Medulla oblongata (tissue), 1 donor: ENCODE data around the gene RAD9B.
A peak's percentile ranks its signal among the peaks of the same experiment; 100 is the strongest.
"Not testable (repeated sequence)": the region's sequence is repeated elsewhere in the genome, so short reads cannot be mapped to it uniquely, and the experiment has no call there.

ENCODE experiments used
- DNase-seq: peaks from one replicate; pipeline ENCODE4 v3.0.0-alpha.2; 2015; ENCODE audit errors: extremely low spot score

Gene RAD9B

DNA sequence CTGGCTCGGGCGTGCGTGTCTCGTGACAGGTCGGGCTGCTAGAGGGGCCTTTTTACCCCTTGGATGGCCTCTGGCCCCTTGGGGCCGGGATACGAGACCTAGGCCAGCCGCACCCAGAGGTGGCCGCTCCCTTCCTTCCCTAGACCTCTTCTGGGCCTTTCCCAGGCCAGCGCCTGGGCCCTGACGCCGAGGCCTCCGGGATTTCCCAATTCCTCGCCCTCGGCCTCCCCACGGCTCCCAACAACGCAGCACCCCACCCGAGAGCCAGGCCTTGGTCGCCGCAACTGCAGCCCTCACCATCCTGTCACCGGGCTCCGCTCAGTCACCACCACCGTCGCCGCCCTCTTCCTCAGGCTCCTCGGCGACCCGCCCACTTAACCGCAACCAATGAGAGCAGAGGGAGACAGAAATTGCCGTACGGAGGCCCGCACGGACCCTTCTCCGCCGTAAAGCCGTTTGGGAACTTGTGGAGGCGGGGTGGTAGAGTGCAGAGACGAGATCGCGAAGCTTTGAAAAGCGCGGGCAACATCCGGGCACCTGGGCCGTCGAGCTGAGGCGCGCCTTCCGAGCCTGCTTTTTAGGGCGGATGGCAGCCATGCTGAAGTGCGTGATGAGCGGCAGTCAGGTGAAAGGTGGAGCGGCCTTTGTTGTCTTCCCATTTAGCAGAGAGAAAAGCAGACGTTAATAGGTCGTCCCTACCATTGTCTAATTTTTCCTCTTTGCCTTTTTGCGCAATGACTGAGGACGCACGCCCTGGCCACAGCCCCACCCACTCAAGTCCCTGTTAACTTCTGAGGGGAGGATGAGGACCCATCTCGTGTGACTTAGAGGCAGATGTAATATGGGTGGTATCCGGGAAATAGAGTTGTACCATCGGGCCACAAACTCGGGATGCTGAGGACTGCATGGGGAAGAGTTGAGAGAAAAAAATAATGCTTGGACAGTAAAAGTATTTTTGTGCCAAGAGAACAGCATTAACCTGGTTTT, at the start of gene RAD9B, which contains the start of gene VPS29:
Gene RAD9B (plus strand): TSS at position 580 of the 987 bp plus-strand sequence. CDS start 7 bp downstream, at position 587.
Gene VPS29 (minus strand): TSS at position 360 of the 987 bp plus-strand sequence. CDS start 60 bp downstream, at position 300.
- DNase-seq = peak; percentile 98

DNA sequence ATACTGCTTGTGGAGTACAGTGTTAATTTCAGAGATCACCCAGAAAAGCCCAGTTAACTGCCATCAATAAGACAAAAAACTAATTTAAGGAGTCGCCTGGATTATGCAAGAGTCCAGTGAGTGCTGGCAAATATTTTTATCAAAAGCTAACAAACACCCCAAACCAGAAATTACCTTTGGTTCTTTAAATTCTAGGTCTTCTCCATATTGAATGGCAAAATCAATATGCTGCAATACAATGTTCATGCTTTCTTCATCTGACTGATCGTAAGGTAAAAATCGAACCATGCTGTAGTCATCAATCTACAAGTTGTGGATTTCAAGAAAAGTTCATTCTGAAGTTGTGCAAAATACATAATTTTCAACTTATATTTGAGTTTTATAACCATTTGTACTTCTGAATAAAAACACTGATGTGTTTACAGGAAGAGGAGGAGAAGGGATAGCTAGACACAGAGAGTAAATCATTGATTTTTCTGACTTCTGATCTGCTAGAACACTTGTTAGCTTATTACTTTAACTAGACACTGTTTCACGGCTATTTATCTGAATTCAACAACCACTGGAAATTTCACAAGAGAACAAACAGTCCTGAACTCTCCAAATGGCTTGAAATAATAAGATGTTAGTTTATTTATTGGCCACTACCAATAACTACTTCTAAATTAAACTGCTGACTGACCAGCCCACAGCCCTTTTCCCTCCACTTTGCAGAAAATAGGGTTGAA, 48.4 kb upstream of the RAD9B start:
- no peak for DNase-seq

DNA sequence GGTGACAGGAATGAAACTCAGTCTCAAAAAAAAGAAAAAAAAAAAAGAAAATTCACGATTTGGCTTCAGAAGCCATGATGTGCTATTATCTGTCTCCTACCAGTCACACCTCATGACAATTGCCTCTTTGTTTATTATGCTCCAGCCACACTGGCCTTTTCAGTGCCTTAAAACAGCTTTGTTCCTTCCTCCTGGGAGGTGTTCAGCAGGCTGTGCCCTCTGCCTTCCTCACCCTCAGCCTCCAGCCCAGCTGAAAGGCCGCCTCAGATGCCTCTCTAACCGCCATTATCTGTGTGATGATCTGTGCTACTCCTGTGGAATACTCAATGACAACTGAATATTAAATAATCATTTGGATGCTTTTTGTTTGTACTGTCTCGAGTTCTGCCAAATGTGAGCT, 43.4 kb upstream of the RAD9B start:
- peak; percentile 53 for DNase-seq

DNA sequence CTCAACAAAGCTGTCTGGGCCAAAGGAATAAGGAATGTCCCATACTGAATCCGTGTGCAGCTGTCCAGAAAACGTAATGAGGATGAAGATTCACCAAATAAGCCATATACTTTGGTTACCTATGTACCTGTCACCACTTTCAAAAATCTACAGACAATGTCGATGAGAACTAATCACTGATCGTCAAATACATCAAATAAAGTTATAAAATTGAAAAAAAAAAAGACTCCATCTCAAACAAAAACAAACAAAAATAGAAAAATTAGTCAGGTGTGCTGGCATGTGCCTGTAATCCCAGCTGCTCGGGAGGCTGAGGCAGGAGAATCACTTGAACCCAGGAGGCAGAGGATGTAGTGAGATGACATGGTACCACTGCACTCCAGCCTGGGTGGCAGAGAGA, 40.9 kb upstream of the RAD9B start:
- DNase-seq = not testable (repeated sequence)

DNA sequence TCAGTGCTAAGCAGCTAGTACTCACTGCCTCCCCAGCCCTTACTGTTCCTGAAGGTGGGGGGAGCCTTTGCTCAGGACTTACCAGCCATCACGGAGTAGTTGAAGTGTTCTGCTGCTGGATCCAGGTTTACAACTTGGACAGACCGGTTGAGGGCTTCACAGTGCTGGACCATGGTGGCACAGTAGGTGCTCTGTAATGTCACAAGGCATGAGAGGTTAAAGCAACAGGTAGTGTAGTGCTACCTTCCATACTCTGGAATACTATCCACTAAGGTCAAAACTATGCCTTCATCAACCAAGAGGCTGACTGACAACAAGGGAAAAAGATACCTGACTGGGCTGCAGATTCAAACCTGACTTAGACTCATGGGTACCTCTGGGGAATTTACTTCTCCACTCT, 37.1 kb upstream of the RAD9B start:
- DNase-seq = no peak

DNA sequence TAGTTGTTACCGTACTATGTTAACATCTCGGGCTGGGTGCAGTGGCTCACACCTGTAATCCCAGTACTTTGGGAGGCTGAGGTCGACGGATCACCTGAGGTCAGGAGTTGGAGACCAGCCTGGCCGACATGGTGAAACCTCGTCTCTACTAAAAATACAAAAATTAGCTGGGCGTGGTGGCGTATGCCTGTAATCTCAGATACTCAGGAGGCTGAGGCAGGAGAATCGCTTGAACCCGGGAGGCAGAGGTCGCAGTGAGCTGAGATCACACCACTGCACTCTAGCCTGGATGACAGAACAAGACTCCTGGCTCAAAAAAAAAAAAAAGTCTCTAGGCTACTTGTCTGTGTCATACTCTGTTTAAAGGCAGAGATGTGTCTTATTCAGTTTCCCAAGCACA, 36.4 kb upstream of the RAD9B start:
- DNase-seq = not testable (repeated sequence)

DNA sequence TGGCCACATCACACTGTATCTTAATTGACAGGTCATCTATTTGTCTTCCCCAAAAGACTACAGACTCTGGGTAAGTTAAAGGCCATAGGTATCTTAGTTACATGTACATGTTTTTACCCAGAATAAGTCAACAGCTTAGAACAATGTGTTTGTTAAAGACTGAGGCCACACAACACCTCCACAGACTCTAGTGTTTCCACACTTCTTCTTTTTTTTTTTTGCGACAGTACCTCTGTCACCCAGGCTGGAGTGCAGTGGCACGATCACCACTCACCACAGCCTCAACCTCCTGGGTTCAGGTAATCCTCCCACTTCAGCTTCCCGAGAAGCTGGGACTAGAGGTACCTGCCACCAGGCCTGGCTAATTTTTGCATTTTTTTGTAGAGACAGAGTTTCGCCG, 35.3 kb upstream of the RAD9B start:
- no peak for DNase-seq

DNA sequence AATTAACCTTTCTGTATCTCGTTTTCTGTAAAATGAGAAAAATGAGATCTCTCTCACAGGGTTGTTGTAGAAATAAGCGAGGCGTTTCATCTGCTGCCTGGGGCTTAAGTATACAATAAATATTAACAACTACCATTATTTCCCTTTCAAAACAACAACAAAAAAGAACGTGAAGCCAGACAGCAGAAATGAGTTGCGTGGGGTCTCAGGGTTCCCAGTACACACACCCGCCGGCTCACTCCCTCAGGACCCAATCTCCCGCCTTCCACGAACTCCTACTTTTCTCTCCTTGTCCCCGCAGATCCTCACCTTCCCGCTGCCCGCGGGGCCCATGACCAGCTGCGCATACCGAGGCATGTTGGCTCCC, 34.3 kb upstream of the RAD9B start:
- no peak for DNase-seq

DNA sequence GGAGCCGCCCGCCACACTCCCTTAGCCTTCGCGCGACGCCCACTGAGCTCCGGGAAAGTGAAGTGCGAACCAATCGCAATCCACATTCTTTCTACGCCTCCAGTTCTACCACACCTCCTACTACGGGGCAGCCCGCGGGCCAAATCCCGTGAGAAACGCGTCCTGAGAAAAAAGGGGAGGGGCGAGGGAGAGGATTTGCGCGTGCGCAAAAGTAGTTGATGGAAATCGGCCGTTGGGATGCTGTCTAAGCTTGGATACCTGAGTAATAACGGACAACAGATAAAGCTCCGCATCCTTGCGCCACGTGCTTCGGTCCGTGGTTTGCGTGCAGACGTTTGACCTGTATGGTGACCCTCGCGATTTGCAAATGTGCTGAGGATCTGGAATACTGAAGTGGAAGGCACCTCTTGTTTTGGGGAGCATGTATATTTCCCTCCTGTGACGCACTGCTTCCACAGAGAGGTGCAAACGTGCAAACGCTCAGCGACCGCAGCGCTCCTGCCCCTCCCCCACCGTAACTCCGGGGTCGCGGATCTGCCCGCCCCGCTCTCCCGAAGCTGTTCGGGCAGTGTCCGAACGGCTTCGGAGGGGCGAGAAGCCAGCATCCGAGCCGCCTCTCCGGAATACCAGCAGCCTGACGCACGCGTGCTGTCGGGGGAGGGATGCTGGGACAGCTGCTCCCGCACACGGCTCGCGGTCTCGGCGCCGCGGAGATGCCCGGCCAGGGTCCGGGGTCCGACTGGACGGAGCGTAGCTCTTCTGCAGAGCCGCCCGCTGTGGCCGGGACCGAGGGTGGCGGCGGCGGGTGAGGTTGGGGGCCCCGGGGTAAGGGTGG, 33.7 kb upstream of the RAD9B start, which contains the start of the genes FAM216A and GPN3:
Gene FAM216A (plus strand): TSS at position 632 of the 835 bp plus-strand sequence. CDS start 31 bp downstream, at position 663.
Gene GPN3 (minus strand): TSS at position 44 of the 835 bp plus-strand sequence. CDS start 54 bp downstream, outside the sequence.
- DNase-seq = peak; percentile 99

DNA sequence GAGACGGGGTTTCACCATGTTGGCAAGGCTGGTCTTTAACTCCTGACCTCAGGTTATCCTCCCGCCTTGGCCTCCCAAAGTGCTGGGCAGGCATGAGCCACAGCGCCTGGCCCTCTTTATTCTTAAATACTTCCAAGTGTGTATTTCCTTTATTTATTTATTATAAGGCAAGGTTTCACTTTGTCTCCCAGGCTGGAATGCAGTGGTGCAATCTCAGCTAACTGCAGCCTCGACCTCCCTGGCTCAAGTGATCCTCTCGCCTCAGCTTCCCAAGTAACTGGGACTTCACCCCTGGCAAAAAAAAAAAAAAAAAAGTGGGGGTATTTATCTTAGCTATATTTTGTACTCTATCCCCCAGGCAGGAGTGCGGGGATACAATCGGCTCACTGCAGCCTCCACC, 26.7 kb upstream of the RAD9B start:
- DNase-seq = no peak

DNA sequence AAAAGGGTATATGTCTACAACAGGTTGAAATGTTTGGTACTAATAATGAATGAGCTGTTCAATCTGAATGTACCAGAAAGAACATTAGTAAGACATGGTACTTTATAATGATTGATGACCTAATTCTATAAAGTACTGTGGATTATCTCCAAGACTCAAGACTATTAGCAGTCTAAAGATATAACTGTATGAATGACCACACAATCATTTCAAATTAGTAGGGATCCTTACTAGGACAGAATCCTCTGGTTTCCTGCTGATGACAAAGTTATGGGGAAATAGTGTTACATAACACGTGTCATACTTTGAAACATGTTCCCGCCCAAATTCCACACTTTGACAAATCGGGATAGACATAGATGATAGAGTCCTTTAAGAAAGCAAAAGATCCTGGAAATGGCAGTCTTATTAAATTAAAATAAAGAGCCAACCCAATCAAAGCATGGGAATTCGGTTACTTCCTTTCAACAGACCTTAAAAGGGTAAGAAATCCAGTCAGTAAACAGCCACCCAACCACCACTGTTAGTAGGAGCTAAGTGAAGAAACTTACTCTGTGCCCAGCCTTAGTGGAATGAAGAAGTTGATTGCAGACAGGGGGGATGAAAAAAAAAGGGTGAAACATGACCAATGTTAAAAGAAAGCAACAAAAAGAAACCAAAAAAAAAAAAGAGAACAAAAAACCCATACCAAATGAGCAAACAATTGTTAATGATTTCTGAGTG, 3.0 kb upstream of the RAD9B start:
- DNase-seq = peak; percentile 13

DNA sequence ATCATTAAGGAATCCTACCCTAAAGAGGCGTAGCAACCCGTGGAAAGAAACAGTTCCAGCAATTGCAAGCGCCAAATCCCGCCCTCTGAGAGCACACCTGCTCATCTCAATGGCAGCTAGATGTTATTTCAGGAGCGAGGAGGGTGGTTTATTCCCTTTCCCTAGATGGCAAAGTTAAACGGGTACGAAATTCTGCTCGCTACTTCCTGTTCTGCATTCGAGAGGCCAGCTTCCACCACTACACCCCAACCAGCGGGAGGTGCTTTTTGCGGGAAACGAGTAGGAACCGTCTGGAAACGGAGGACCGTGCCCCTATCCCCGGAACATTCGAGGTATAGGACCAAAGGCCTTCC, 756 bp upstream of the RAD9B start:
- DNase-seq = no peak

DNA sequence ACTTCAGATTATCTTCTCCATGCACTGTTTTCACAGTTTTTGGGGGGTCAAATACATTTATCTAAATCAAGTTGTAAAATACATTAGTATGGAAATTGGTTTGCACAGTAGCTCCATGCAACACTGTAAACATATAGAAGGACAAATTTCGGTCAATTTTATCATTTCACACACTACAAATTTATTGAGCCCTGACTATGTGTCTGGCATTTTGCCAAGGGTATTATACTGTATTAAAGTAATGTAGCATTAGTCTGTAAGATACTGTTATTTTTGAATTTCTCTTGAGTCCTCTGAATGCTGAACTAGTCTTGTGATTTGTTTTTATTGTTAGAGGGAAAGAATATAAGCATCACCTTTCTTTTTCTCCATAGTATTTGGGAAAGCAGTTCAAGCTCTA, 1.3 kb downstream of the RAD9B start:
- no peak for DNase-seq

DNA sequence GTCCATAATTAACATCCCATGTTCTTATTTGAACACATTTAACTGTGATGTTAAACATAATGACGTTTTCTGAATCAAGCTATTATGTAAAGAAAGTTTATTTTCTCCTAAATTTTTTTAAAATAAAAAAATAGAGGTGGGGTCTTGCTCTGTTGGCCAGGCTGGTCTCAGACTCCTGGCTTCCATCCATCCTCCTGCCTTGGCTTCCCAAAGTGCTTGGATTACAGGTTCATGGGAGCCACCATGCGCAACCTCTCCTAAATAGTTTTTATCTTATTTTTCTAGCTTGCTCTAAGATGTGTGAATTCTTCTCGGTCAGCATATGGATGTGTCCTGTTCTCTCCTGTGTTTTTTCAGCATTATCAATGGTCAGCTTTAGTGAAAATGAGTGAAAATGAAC, 3.2 kb downstream of the RAD9B start:
- DNase-seq = no peak

DNA sequence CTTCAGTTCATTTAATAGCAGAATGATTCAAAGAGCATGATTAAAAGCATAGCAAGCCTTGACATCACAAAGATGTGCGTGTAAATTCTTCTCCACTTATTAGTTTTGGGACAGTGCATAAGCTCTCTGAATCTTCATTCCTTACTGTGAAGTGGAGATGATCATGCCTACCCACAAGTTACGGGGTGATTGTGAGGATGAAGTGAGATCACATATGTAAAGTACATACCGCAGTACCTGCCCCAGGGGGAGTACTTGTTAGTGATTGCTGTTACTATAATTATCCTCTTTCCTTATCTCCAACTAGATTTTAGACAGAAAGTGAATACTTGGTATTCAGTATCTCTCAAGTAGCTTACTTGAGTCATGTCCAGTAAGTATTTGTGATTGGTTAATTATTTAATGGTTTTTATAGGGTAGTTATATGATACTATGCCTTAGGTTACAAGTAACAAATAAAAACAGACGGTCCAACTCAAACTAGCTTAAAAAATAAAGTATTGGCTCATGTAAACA, 6.0 kb downstream of the RAD9B start:
- no peak for DNase-seq

DNA sequence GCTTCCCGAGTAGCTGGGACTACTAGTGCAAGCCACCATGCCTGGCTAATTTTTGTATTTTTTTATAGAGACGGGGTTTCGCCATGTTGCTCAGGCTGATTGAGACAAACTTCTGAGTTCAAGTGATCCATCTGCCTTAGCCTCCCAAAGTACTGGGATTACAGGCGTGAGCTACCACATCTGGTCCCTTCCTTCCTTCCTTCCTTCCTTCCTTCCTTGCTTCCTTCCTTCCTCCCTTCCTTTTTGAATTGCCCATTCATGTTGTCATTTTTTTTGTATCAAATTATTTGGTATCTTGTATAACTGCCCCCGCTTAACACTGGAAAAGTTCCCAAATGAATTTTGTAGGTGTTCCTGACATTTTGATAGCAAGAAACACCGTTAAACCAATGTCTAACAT, 11.7 kb downstream of the RAD9B start:
- no peak for DNase-seq

DNA sequence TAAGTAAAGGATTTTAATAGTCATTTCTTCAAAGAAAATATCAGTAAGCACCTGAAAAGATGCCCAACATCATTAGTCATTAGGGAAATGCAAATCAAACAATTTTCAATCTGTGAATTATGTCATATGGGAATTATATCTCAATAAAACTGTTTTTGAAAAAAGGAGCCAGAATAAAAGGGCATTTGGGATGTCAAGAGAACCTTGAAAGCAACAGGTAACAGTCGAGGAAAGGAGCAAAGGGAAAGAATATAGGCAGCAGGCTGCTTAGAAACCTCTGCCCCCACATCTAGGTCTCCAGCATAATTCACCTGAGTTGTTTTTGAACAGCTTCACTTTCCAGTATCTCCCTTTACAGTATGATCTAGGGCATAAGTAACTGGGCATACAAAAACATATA, 12.2 kb downstream of the RAD9B start:
- no peak for DNase-seq

DNA sequence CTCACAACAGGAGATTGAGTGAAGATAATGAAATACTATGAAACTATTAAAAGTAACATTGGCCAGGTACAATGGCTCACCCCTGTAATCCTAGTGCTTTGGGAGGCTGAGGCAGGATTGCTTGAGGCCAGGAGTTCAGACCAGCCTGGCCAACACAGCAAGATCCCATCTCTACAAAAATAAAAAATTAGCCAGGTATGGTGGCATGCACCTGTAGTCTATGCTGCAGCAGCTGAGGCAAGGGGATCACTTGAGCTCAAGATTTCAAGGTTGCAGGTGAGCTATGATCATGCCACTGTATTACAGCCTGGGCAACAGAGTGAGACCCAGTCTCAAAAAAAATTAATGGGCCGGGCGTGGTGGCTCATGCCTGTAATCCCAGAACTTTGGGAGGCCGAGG, 14.9 kb downstream of the RAD9B start:
- DNase-seq = no peak

DNA sequence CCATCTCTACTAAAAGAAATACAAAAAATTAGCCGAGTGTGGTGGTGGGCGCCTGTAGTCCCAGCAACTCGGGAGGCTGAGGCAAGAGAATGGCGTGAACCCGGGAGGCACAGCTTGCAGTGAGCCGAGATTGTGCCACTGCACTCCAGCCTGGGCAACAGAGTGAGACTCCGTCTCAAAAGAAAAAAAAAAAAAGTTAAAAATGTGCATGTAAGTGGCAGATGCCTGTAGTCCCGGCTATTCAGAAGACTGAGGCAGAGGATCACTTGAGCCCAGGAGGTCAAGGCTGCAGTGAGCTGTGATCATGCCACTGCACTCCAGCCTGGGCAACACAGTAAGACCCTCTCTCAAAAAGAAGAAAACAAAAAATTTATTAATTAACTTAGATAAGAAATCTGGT, 15.9 kb downstream of the RAD9B start:
- DNase-seq = not testable (repeated sequence)

DNA sequence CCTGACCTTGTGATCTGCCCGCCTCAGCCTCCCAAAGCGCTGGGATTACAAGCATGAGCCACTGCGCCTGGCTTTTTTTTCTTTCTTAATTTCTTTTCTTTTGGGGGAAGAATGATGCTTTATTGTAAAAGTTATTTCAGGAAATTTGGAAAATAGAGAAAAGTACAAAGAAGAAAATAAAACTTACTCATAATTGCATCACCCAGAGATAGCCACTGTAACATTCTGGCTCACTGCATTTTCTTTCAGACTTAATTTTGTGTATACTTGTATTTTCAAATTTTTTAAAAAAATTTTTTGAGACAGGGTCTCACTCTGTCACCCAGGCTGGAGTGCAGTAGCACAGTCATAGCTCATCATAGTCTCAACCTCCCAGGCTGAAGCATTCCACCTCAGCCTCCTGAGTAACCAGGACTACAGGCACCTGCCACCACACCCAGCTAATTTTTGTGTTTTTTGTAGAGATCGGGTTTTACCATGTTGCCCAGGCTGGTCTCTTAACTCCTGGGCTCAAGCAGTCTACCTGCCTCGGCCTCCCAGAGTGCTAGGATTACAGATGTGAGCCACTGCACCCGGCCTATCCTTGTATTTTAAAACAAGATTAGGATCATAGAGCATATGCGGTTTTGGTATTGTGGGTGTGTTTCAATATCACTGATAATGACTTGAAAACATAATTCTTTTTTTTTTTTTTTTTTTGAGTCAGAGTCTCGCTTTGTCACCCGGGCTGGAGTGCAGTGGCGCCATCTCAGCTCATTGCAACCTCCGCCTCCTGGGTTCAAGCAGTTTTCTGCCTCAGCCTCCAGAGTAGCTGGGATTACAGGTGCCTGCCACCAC, 19.0 kb downstream of the RAD9B start:
- not testable (repeated sequence) for DNase-seq
